Measurements from ENCODE around the gene PCSK1N.
"Not testable (repeated sequence)": the region's sequence is repeated elsewhere in the genome, so short reads cannot be mapped to it uniquely, and the experiment has no call there.

The PCSK1N gene

GRCh38 chrX:48823053-48823452 lies 12.4 kb downstream of the PCSK1N start:
- DNase-seq (ENCODE audit: low read depth) = no peak

- not testable (repeated sequence) for DNase-seq (ENCODE audit: low read depth)
Observed at GRCh38 chrX:48819394-48819793, 16.0 kb downstream of the PCSK1N start.

DNA sequence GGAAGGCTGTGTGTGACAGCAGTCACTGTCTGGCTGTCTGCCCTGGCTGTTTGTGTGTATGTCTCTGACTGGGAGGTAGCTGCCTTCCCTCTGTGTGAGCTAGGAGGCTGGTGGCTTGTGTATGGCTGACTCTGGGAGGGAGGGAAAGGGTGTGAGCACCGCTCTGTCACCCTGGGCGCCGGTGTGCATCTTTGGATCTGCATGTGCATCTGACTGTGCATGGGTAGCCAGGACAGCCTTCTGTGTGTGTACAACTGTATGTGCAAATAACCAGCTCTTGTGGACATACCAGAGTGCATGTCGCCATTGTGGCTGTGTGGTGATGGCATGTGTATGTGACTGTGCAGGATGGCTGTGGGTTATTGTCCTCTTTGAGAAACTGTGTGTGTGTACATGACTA lies 16.5 kb downstream of the PCSK1N start:
- DNase-seq (ENCODE audit: low read depth) = no peak

- no peak for DNase-seq (ENCODE audit: low read depth)
Observed at GRCh38 chrX:48818098-48818497, 17.3 kb downstream of the PCSK1N start.

GRCh38 chrX:48816014-48816810 lies 19.2 kb downstream of the PCSK1N start:
- no peak for DNase-seq (ENCODE audit: low read depth)

- DNase-seq (ENCODE audit: low read depth) = no peak
Observed at GRCh38 chrX:48815266-48815665, 20.1 kb downstream of the PCSK1N start.

DNA sequence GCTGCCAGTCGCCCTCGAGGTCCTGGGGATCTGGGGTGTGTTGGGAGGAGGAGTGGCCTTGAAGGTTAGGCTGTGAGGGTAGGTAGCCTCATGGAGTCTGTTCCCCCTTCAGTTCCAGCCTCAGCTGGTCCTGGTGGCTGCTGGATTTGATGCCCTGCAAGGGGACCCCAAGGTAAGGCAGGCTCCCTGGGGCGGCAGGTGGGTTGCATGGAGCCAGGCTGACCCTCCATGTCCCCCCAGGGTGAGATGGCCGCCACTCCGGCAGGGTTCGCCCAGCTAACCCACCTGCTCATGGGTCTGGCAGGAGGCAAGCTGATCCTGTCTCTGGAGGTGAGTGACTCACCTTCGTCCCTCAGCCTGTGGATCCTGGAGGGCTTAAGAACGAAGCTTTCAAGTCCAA lies 20.7 kb downstream of the PCSK1N start:
- no peak for DNase-seq (ENCODE audit: low read depth)

DNA sequence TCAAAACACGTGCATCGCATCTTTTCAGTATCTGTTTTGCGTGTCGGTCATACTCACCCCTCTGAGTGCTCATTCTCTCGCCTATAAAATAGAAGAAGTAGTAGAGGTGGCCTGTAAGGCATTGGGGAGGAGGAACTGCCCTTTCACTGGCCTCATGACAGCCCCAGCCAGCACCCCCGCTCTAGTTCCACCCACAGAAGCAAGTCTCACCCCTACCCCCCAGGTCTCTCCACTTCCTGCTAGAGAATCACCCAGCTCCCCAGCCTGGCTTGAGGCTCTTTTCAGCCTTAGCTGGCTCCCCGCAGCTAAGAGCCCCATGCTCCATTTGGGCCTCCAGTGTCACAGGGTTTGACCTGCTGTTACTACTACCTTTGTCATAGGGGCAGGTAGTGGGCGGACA lies 21.8 kb downstream of the PCSK1N start:
- no peak for DNase-seq (ENCODE audit: low read depth)

GRCh38 chrX:48806081-48806480 lies 29.3 kb downstream of the PCSK1N start:
- no peak for DNase-seq (ENCODE audit: low read depth)

- no peak for DNase-seq (ENCODE audit: low read depth)
Observed at GRCh38 chrX:48802905-48803200, 32.6 kb downstream of the PCSK1N start.

- DNase-seq (ENCODE audit: low read depth) = peak; percentile 50
Observed at GRCh38 chrX:48802089-48802904, 33.1 kb downstream of the PCSK1N start.

GRCh38 chrX:48801280-48802088 lies 33.9 kb downstream of the PCSK1N start, which contains the start of gene HDAC6:
HDAC6 (plus strand) TSS chrX:48802067; CDS start chrX:48802693, 626 bp downstream.
- DNase-seq (ENCODE audit: low read depth) = peak; percentile 97

- no peak for DNase-seq (ENCODE audit: low read depth)
Observed at GRCh38 chrX:48800574-48801279, 34.7 kb downstream of the PCSK1N start.

DNA sequence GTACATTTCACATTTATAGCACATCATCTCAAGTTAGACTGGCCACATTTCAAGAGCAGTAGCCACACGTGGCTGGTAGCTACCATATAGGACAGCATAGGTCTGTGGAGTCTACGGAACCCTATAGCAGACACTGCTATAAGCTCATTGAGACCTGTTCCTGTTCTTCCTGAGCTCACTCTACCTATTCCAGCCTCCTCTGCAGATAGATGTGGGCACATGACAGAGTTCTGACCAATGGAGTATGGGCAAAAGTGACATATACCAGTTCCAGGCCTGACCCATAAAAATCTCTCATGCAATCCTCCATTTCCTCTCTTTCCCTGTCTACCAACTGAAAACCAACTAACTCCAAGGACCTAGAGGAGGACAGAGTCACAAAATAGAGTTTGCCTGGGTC lies 37.1 kb downstream of the PCSK1N start:
- DNase-seq (ENCODE audit: low read depth) = no peak

GRCh38 chrX:48794911-48795515 lies 40.4 kb downstream of the PCSK1N start:
- no peak for DNase-seq (ENCODE audit: low read depth)

DNA sequence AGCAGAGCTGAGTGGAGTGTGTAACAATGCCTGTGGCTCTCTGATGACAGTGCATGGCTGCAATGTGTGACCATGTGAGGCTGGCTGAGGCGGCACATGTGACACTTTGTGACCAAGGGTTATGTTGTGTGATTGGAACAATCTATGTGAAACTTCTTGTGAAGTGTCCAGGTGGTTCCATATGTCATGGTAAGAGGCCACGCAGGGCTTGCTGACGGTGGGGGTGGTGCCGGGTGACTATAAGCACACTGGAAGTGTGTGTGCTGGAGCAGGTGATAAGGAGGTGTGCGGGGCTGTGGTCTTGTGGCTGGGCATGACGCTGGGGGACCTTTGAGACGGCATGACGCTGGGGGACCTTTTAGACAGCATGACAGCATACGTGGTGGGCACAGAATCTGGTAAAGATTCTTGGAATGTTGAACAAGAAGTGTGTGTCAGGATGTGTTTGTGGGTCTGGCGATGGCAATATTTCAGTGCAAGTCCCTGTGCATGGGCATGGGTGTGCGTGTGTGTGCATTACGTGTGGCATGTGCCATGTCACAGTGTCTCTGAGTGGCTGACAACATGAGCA lies 41.0 kb downstream of the PCSK1N start:
- DNase-seq (ENCODE audit: low read depth) = no peak

GRCh38 chrX:48793935-48794334 lies 41.5 kb downstream of the PCSK1N start:
- DNase-seq (ENCODE audit: low read depth) = no peak

DNA sequence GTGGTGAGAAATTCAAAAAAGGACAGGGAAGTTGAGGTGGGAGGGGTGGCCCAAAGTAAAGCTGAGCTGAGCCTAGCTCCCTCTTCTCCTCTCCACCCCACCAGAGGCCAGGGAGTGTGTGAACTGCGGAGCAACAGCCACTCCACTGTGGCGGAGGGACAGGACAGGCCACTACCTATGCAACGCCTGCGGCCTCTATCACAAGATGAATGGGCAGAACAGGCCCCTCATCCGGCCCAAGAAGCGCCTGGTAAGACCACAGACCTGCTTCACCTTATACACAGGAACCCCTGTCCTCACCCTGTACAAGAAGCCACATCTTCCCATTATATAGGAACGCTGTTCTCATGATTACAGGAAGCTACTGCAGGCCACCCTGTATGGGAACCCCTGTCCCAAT lies 43.2 kb downstream of the PCSK1N start:
- DNase-seq (ENCODE audit: low read depth) = no peak

- no peak for DNase-seq (ENCODE audit: low read depth)
Observed at GRCh38 chrX:48791063-48791820, 44.2 kb downstream of the PCSK1N start.

DNA sequence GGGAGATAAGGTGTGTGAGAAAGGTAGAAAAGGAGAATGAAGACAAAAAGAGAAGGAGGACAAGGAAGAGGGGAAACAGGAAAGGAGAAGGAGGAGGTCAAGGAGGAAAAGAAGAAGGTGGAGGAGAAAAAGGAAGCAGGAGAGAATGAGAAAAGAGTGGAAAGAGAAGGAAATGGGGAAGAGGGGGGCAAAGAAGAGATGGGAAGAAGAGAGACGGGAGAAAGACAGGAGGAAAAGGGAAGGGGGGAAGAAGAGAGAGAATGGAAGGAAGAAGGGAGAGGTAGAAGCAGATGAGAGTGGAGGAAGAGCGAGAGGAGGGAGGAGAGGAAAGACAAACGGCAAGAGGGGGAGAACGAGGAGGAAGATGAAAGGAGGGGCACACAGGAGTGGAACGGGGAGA lies 44.9 kb downstream of the PCSK1N start:
- no peak for DNase-seq (ENCODE audit: low read depth)
